Calu3 (cell line): ENCODE data around the gene SLC8A1. TPM values are rescaled to one million over a fixed set of nuclear protein-coding genes. Genes with fewer than 3 reads are reported as not detected.

Experiments used
- BruUV-seq: library from RNA; stranded (reverse); fragments of 400-500 nt; replicated peaks from 2 replicates; lab custom pipeline; 2021; lab: Mats Ljungman, UMichigan
- CTCF ChIA-PET: fragments of 300-600 bp; sonication (Branson Sonifier 250); formaldehyde crosslinking; loops from one replicate; lab custom pipeline; 2022; ENCODE audit warnings: antibody characterized with exemption; lab: Charles Lee
- DNase-seq: peaks from one replicate; pipeline ENCODE4 v3.0.0; 2022
- H3K27ac Mint-ChIP-seq: one replicate; pipeline ENCODE4 v1.8.0; 2022; ENCODE audit warnings: mixed read lengths; ENCODE audit not compliant: unreplicated experiment
- H3K27me3 Mint-ChIP-seq: one replicate; pipeline ENCODE4 v1.8.0; 2022; ENCODE audit warnings: mixed read lengths; ENCODE audit not compliant: unreplicated experiment
- H3K36me3 Mint-ChIP-seq: one replicate; pipeline ENCODE4 v1.8.0; 2022; ENCODE audit warnings: mild to moderate bottlenecking, moderate library complexity, mixed read lengths; ENCODE audit not compliant: insufficient read depth, unreplicated experiment
- H3K4me1 Mint-ChIP-seq: one replicate; pipeline ENCODE4 v1.8.0; 2022; ENCODE audit warnings: mild to moderate bottlenecking, low read depth, mixed read lengths; ENCODE audit not compliant: unreplicated experiment
- H3K4me3 Mint-ChIP-seq: one replicate; pipeline ENCODE4 v1.8.0; 2022; ENCODE audit warnings: mild to moderate bottlenecking, low read depth, moderate library complexity, mixed read lengths; ENCODE audit not compliant: unreplicated experiment
- H3K9me3 Mint-ChIP-seq: one replicate; pipeline ENCODE4 v1.8.0; 2022; ENCODE audit warnings: low read depth, mixed read lengths; ENCODE audit not compliant: unreplicated experiment
- CTCF ChIP-seq: fragments of 200-600 bp; IDR thresholded peaks from one replicate; pipeline ENCODE4 v1.8.0; 2022; ENCODE audit warnings: antibody characterized with exemption; ENCODE audit not compliant: unreplicated experiment
- intact Hi-C: fragments of 100-400 bp; cut with micrococcal nuclease; formaldehyde crosslinking; loops from one replicate; pipeline ENCODE4 v1.10.0; 2022; ENCODE audit not compliant: unreplicated experiment
- total RNA-seq: library from RNA; stranded (reverse); gene quantifications from 2 replicates; pipeline ENCODE4 v1.2.3, GENCODE V29; 2022

SLC8A1 gene
- total RNA-seq, 1 experiment from 2014 or later = 0.05 TPM

- no TSS peak for BruUV-seq
- intact Hi-C loops = no loop called here
- TF ChIP-seq CTCF = no peak
- Mint-ChIP-seq H3K9me3 (no peaks in the 10 kb centered on the region), H3K4me3 (no peak overlapping the region), H3K27ac (no peak overlapping the region), H3K27me3 (peaks cover 8% of the 10 kb centered on the region), H3K4me1 (no peaks in the 10 kb centered on the region), H3K36me3 (no peaks in the 10 kb centered on the region)
- CTCF ChIA-PET = no interaction called here
- no peak for DNase-seq
Measured at GRCh38 chr2:40147360-40147759, 304.5 kb downstream of the SLC8A1 start.

GRCh38 chr2:40144022-40144421 lies 307.9 kb downstream of the SLC8A1 start:
- H3K4me3 Mint-ChIP-seq = no peak overlapping the region
- no peak overlapping the region for H3K27ac Mint-ChIP-seq
- no peak for TF ChIP-seq CTCF
- intact Hi-C loops = no loop called here
- CTCF ChIA-PET = no interaction called here
- BruUV-seq = no TSS peak
- no peaks in the 10 kb centered on the region for H3K36me3 Mint-ChIP-seq
- H3K27me3 Mint-ChIP-seq = peaks cover 28% of the 10 kb centered on the region
- DNase-seq = no peak
- peaks cover 2% of the 10 kb centered on the region for H3K9me3 Mint-ChIP-seq
- no peaks in the 10 kb centered on the region for H3K4me1 Mint-ChIP-seq

GRCh38 chr2:40138314-40138713 lies 313.6 kb downstream of the SLC8A1 start:
- H3K27me3 Mint-ChIP-seq = peaks cover 21% of the 10 kb centered on the region
- CTCF ChIA-PET = no interaction called here
- no peak overlapping the region for H3K4me3 Mint-ChIP-seq
- no peak for TF ChIP-seq CTCF
- no peak for DNase-seq
- no peak overlapping the region for H3K27ac Mint-ChIP-seq
- H3K36me3 Mint-ChIP-seq = no peaks in the 10 kb centered on the region
- no peaks in the 10 kb centered on the region for H3K4me1 Mint-ChIP-seq
- intact Hi-C loops = no loop called here
- H3K9me3 Mint-ChIP-seq = peaks cover 2% of the 10 kb centered on the region
- BruUV-seq = no TSS peak

GRCh38 chr2:40131081-40131704 lies 320.7 kb downstream of the SLC8A1 start:
- Mint-ChIP-seq H3K36me3 (no peaks in the 10 kb centered on the region), H3K9me3 (no peaks in the 10 kb centered on the region), H3K4me3 (no peak overlapping the region), H3K27ac (no peak overlapping the region), H3K27me3 (no peaks in the 10 kb centered on the region), H3K4me1 (no peaks in the 10 kb centered on the region)
- DNase-seq = no peak
- BruUV-seq = no TSS peak
- intact Hi-C loops = no loop called here
- no peak for TF ChIP-seq CTCF
- CTCF ChIA-PET = interaction anchor here (0.6 kb wide), 1 partner anchor 318 kb away, joined by 3 read pairs; no protein-coding TSS in a partner anchor
